HG02759 (cell line): Measurements from ENCODE around the gene TAS1R2.

Experiments used
- ATAC-seq: cut with Tn5 transposase; IDR thresholded peaks from one replicate; pipeline ENCODE4 v1.9.1; 2021; ENCODE audit warnings: mild to moderate bottlenecking, moderate library complexity; ENCODE audit not compliant: unreplicated experiment

Gene TAS1R2

DNA sequence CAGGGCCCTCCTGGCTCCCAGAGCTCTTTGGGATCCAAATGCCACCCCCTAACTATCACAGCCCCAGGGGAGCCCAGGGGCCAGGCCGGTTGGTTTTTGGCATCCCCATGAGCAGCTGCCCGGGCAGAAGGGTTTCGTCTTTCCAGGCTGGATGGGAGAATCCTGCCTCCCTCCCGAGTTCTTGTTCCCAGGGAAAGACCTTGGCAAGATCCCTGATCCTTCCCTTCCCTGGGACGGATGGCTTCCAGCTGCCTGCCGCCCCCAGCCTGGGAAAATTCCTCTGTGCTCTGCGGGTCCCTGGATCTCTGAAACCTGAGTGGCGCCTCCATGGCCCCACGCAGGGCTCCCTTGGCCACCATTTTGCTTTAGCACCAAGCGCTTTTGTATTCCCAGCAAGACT is 55.6 kb downstream of the TAS1R2 start:
- ATAC-seq = no peak

DNA sequence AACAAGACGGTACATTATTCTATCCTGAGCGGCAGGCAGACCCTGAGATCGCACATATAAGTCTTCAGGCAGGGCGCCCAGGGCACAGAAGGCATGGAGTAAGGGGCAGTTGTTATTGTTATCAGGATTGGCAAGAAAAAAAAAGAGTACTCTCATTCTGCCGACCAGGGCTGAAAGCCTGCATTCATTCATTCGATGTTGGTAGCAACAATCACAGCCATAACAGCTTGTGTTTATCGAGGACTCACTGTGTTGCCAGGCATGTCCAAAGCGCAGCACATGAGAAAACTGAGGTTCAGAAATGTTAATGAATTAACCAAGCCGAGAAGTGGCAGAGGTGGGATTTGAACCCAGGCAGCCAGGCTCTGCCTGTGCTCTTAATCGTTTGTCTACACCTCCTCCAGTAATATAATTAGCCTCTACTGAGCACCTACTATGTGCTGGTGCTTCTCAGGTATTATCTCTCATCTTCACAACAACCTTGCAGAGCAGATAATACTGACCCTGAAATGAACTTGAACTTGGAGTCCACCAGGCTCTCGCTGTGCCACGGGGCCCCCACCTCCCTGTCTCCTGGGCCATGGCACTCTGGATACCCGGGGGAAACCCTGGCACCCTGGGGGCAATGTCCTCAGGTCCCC is 56.2 kb downstream of the TAS1R2 start:
- no peak for ATAC-seq

DNA sequence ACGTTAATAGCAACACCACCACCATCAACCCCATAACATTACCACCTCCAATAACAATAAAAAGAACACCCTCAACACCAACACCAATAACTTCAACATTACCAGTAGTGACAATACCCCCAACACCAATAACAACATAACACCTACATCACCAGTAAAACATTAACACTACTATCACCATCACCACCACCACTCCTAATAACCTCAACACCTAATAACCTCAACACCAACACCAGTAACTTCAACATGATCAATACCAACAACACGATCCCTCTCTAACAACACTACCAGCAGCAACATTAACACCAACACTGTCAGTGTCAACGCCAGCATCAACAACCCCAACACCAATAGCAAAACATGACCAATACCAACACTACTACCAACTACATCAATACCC is 57.2 kb downstream of the TAS1R2 start:
- ATAC-seq = no peak

DNA sequence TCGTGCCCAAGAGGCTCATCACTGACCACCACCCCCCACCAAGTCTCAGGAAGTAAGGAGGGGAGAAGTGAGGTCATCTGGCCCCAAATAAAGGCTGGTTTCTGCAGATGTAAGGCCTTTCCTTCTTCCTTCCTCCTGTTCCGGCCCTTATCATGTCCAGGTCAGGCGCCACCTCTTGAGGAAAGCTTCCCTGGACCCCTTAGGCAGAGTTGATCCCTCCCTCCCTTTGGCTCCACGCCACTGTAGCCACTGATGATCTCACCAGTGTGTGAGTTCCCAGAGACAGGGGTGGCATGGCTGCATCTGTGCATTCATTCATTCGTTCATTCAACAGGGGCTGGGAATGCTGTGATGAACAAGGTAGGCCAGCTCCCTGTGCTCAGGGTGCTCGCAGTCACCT is 59.2 kb downstream of the TAS1R2 start:
- no peak for ATAC-seq

DNA sequence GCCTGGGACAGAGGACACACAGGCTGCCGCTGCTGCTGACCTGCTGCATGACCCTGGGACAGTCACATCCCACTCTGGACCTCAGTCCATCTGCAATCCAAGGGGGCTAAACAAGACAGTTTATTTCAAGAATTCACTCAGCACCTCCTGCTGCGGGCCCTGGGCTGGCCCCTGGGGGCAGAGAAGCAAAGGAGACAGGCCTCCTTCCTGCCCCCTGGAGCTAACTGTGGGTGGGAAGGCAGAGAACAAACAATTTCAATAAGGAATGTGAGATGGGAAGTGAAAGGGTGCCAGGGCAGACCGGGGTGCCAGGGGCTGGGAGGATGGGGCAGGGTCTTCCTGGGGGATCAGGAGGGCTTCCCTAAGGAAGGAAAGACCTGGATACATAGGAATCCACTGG is 60.0 kb downstream of the TAS1R2 start:
- ATAC-seq = no peak

DNA sequence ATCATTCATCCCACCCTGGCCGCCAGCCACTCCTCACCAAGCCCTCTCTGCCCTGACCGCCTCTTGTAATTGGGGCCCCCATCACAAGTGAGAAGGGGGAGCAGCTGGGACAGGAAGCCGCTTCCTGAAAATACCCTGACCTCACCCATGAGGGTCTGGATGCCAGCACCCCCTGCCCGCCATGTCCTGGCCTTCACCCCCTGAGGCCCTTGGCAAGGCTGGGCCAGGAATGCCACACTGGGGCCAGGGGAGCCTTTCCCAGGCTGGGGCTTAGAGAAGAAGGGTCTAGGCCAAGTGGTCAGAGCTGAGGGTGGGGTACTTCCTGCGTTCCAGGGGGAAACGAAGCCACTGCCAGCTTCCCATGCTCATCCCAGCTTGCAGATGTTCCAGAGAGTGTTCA is 60.5 kb downstream of the TAS1R2 start:
- ATAC-seq = no peak

GRCh38 chr1:18798533-18798932 is 60.9 kb downstream of the TAS1R2 start:
- no peak for ATAC-seq

- no peak for ATAC-seq
These were observed 62.5 kb downstream of the TAS1R2 start for GRCh38 chr1:18796950-18797349.

DNA sequence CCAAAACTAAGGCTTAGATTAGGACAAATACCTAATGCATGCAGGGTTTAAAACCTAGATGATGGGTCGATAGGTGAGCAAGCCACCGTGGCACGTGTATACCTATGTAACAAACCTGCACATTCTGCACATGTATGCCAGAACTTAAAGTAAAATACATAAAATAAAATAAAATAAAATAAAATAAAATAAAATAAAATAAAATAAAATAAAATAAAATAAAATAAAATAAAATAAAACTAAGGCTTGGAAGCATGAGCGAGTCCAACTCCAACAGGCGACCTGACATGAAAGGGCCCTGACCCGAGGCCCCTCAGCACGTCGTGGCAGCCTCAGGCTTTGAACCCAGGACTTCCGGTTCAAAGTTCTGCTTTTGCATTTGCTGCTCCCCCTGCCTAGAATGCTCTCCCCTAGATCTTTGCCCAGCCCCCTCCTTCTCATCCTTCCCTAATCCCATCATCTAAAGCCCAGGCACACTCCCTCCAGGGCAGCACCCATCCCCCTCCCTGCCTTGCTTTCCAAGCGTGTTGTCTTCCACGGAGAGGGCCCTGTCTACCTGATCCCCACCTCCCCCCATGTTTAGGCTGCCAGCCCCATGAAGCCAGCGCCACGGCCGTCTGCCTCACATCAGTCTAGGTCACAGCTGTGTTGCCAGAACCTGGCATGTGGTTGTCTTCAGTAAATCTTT is 64.3 kb downstream of the TAS1R2 start:
- ATAC-seq = no peak

GRCh38 chr1:18794561-18794960 is 64.9 kb downstream of the TAS1R2 start:
- no peak for ATAC-seq

DNA sequence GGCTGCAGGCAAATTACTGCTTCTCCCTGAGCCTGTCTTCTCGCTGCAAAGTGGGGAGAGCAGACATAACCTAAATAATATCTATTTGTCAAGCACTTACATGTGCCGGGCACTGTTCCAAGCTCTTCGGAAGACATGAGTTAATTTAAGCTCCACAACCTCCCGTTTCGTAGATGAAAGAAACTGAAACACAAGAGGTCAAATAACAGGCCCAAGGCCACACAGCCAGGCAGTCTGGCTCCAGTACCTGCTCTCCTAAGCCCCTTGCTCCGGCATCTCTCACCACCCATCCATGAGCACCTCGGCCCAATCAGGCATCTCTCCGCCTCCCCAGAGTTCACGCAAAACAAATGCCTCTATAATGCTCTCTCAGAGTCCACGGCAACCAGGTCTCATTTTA is 65.4 kb downstream of the TAS1R2 start:
- ATAC-seq = no peak

DNA sequence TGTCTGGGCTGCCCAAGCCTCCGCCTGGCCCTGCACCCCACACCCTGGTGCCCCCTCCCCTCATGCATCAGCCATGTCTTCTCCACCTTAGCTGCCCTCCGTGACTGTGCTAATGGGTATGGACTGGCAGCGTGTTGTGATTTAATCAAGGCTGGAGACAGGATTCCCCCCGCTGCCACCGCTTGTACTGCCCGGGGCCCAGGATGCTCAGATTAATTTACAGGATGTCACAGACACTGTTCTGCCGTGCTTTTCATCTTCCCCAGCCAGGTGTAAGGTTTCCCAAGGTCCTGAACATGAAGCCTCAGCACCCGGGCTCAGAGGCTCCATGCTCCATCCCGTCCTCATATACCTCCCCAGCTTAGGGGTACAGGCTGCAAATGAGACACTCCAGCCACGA is 66.3 kb downstream of the TAS1R2 start:
- no peak for ATAC-seq

DNA sequence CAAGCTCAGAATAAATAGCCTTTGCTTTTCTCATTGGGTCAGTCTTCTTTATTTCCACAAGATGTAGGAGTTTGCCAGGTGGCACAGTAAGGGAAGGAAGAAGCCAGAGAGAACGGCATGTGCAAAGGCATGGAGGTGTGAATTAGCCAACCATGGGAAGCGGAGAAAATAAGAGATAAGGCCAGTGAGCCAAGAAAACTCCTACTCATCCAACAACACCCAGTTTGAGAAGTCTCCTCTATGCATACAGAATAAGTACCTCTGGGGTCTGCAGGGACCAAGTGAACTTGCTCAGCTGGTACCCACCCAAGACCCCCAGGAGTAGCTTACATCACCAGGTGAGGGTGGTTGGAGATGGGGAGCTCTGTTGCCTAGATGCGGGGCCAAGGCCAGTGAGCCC is 66.7 kb downstream of the TAS1R2 start:
- no peak for ATAC-seq
